Esophagus squamous epithelium (tissue), 4 donors: ENCODE data around the gene B4GALT4.

Experiments used
- CTCF ChIP-seq, 6 experiments: fragments of 450-650 bp in 4 of 6; fragments of 200-600 bp in 2 of 6; sonication (generic) in 2 of 6; IDR thresholded peaks; one replicate each; pipeline ENCODE4 v1.5.1; 2016 to 2019; ENCODE audit warnings: antibody characterized with exemption in 6 of 6, mild to moderate bottlenecking in 4 of 6, moderate library complexity in 4 of 6
- POLR2A ChIP-seq, 4 donors: fragments of 450-650 bp; IDR thresholded peaks; one replicate each; pipeline ENCODE4 v1.6.1; 2017; ENCODE audit warnings: antibody characterized with exemption in 4 of 4, mild to moderate bottlenecking in 4 of 4, moderate library complexity in 3 of 4

DNA sequence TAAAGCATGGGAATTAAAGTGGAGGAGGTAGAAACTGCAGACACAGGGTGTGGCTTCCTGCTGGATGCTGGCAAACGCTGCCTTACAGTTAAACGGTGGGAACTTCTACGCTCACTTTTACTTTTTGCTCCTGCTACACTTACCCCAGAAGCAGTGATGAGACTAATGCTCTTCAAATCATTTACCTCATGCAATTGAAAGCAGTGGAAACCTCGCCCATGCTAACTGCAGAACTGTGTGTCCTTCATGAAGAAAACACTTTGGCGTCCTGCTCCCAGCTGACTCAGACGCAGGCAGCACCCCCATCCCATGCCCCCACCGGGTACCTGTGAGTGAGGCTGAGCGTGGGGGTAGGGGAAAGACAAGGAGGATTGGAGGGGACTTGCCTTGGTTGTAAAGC is 35.5 kb downstream of the B4GALT4 start:
- no peak for TF ChIP-seq CTCF (IDR thresholded peaks at IDR 0.05)
- TF ChIP-seq POLR2A (IDR thresholded peaks at IDR 0.05): no peak
